ENCODE data around the gene RNF168.

GRCh38 chr3:196523841-196524240 is 20.3 kb upstream of the RNF168 start:
- TF ChIP-seq EP300 (IDR thresholded peaks at IDR 0.05) (no peak), CEBPB (IDR thresholded peaks at IDR 0.05) (no peak), RAD21 (conservative IDR thresholded peaks at IDR 0.05 in 1 of 2, IDR thresholded peaks at IDR 0.05 in 1 of 2) (no peak)
